ENCODE data around the gene PPP1R7.
"Not testable (repeated sequence)": the region's sequence is repeated elsewhere in the genome, so short reads cannot be mapped to it uniquely, and the experiment has no call there.

- TF ChIP-seq CTCF (conservative IDR thresholded peaks at IDR 0.05; ENCODE audit: low read length); EZH2phosphoT487 (IDR thresholded peaks at IDR 0.05; ENCODE audit: borderline replicate concordance): not testable (repeated sequence)
These were observed 47.0 kb downstream of the PPP1R7 start for GRCh38 chr2:241197246-241197645.

Measured in Loucy (cell line).